ENCODE measurements around the gene KCNMB4. TPM values are rescaled to one million over a fixed set of nuclear protein-coding genes. Genes with fewer than 3 reads are reported as not detected.

Gene KCNMB4
- total RNA-seq, result under 1 TPM; 0.31 to 0.46 TPM
- 0.70 TPM for polyA plus RNA-seq

- Histone ChIP-seq H3K9me3 (ENCODE audit: low read length) (no peaks in the 10 kb centered on the region), H3K27ac (ENCODE audit: low read depth, low read length) (no peak within 1 kb of the TSS), H3K4me1 (ENCODE audit: insufficient read depth, low read length) (peaks cover 16% of the 10 kb centered on the region), H3K27me3 (ENCODE audit: insufficient read depth, low read length, poor library complexity, severe bottlenecking) (no peaks in the 10 kb centered on the region), H3K4me3 (ENCODE audit: low read length) (peak within 1 kb of the TSS; percentile 87), H3K36me3 (ENCODE audit: insufficient read depth, low read length) (no peaks in the 10 kb centered on the region)
- peak; percentile 55 to 77 (median 70) for DNase-seq
- Mint-ChIP-seq H3K4me3 (peak within 1 kb of the TSS; percentile 90 to 99 (median 95)), H3K36me3 (peaks cover 0 to 4% (median 0%) of the 10 kb centered on the region in 3 donors), H3K9me3 (no peaks in the 10 kb centered on the region), H3K27ac (peak within 1 kb of the TSS in 7 of 8 donors; percentile 43 to 90 (median 78)), H3K4me1 (peaks cover 16 to 23% (median 21%) of the 10 kb centered on the region in 3 donors), H3K27me3 (peaks cover 0 to 13% of the 10 kb centered on the region in 2 donors)
- CTCF ChIA-PET, result interaction anchor here (1.0 kb wide), 1 partner anchor 17 kb away, joined by 3 read pairs; no protein-coding TSS in a partner anchor
- POLR2A ChIA-PET, result interaction anchor here (0.9 to 1.3 kb wide), 2 partner anchors 16 to 122 kb away, joined by 3 read pairs; no protein-coding TSS in a partner anchor
Measured at GRCh38 chr12:70365648-70366518, at the start of gene KCNMB4. KCNMB4 (plus strand) TSS chr12:70366290; CDS start chr12:70366735, 445 bp downstream.

GRCh38 chr12:70317781-70318180 is 48.3 kb upstream of the KCNMB4 start:
- Histone ChIP-seq H3K4me1 (ENCODE audit: insufficient read depth, low read length) (peaks cover 8% of the 10 kb centered on the region), H3K4me3 (ENCODE audit: low read length) (no peak overlapping the region), H3K36me3 (ENCODE audit: insufficient read depth, low read length) (no peaks in the 10 kb centered on the region), H3K27me3 (ENCODE audit: insufficient read depth, low read length, poor library complexity, severe bottlenecking) (no peaks in the 10 kb centered on the region), H3K27ac (ENCODE audit: low read depth, low read length) (no peak overlapping the region), H3K9me3 (ENCODE audit: low read length) (no peaks in the 10 kb centered on the region)
- peaks cover 0 to 37% (median 17%) of the 10 kb centered on the region in 3 donors for H3K36me3 Mint-ChIP-seq
- H3K4me3 Mint-ChIP-seq, result peak overlapping the region in 2 of 7 donors; percentile 7 to 12
- DNase-seq, result no peak
- no peaks in the 10 kb centered on the region for H3K9me3 Mint-ChIP-seq
- ChIA-PET CTCF (no interaction called here), POLR2A (no interaction called here)
- H3K27me3 Mint-ChIP-seq, result no peaks in the 10 kb centered on the region
- H3K4me1 Mint-ChIP-seq, result peaks cover 49 to 79% (median 74%) of the 10 kb centered on the region in 3 donors
- H3K27ac Mint-ChIP-seq, result peak overlapping the region in 2 of 8 donors; percentile 0 to 29

- no peak overlapping the region for H3K27ac ChIP-seq (ENCODE audit: low read depth, low read length)
- no peaks in the 10 kb centered on the region for H3K9me3 ChIP-seq (ENCODE audit: low read length)
- Mint-ChIP-seq H3K9me3 (no peaks in the 10 kb centered on the region), H3K4me3 (no peak overlapping the region), H3K4me1 (peaks cover 41 to 71% (median 64%) of the 10 kb centered on the region in 3 donors), H3K27ac (no peak overlapping the region), H3K36me3 (peaks cover 3 to 37% (median 19%) of the 10 kb centered on the region in 3 donors), H3K27me3 (no peaks in the 10 kb centered on the region)
- no peak overlapping the region for H3K4me3 ChIP-seq (ENCODE audit: low read length)
- ChIA-PET CTCF (interaction anchor here (1.0 kb wide), 1 partner anchor 11 kb away, joined by 3 read pairs; no protein-coding TSS in a partner anchor), POLR2A (no interaction called here)
- H3K36me3 ChIP-seq (ENCODE audit: insufficient read depth, low read length), result no peaks in the 10 kb centered on the region
- H3K27me3 ChIP-seq (ENCODE audit: insufficient read depth, low read length, poor library complexity, severe bottlenecking), result no peaks in the 10 kb centered on the region
- H3K4me1 ChIP-seq (ENCODE audit: insufficient read depth, low read length), result peaks cover 8% of the 10 kb centered on the region
- DNase-seq, result no peak
Measured at GRCh38 chr12:70319605-70320004, 46.5 kb upstream of the KCNMB4 start.

GRCh38 chr12:70321191-70321590 is 44.9 kb upstream of the KCNMB4 start:
- no peak overlapping the region for H3K4me3 ChIP-seq (ENCODE audit: low read length)
- no peaks in the 10 kb centered on the region for H3K9me3 ChIP-seq (ENCODE audit: low read length)
- H3K4me1 Mint-ChIP-seq, result peaks cover 36 to 66% (median 55%) of the 10 kb centered on the region in 3 donors
- H3K36me3 ChIP-seq (ENCODE audit: insufficient read depth, low read length), result no peaks in the 10 kb centered on the region
- POLR2A ChIA-PET, result no interaction called here
- peak overlapping the region in 1 of 8 donors; percentile 7 for H3K27ac Mint-ChIP-seq
- H3K36me3 Mint-ChIP-seq, result peaks cover 6 to 43% (median 17%) of the 10 kb centered on the region in 3 donors
- H3K27me3 ChIP-seq (ENCODE audit: insufficient read depth, low read length, poor library complexity, severe bottlenecking), result no peaks in the 10 kb centered on the region
- H3K27me3 Mint-ChIP-seq, result no peaks in the 10 kb centered on the region
- H3K4me3 Mint-ChIP-seq, result no peak overlapping the region
- DNase-seq, result no peak
- CTCF ChIA-PET, result no interaction called here
- H3K27ac ChIP-seq (ENCODE audit: low read depth, low read length), result no peak overlapping the region
- no peaks in the 10 kb centered on the region for H3K9me3 Mint-ChIP-seq
- H3K4me1 ChIP-seq (ENCODE audit: insufficient read depth, low read length), result peaks cover 5% of the 10 kb centered on the region

- ChIA-PET CTCF (no interaction called here), POLR2A (no interaction called here)
- H3K4me3 ChIP-seq (ENCODE audit: low read length), result no peak overlapping the region
- H3K9me3 ChIP-seq (ENCODE audit: low read length), result no peaks in the 10 kb centered on the region
- Mint-ChIP-seq H3K4me3 (no peak overlapping the region), H3K36me3 (peaks cover 6 to 45% (median 21%) of the 10 kb centered on the region in 3 donors), H3K27ac (peak overlapping the region in 6 of 8 donors; percentile 3 to 47 (median 28)), H3K4me1 (peaks cover 36 to 70% (median 66%) of the 10 kb centered on the region in 3 donors), H3K9me3 (no peaks in the 10 kb centered on the region), H3K27me3 (no peaks in the 10 kb centered on the region)
- H3K27me3 ChIP-seq (ENCODE audit: insufficient read depth, low read length, poor library complexity, severe bottlenecking), result no peaks in the 10 kb centered on the region
- no peaks in the 10 kb centered on the region for H3K36me3 ChIP-seq (ENCODE audit: insufficient read depth, low read length)
- H3K4me1 ChIP-seq (ENCODE audit: insufficient read depth, low read length), result no peaks in the 10 kb centered on the region
- DNase-seq, result no peak
- H3K27ac ChIP-seq (ENCODE audit: low read depth, low read length), result no peak overlapping the region
Measured at GRCh38 chr12:70327541-70327940, 38.5 kb upstream of the KCNMB4 start.

- Histone ChIP-seq H3K27me3 (ENCODE audit: insufficient read depth, low read length, poor library complexity, severe bottlenecking) (no peaks in the 10 kb centered on the region), H3K27ac (ENCODE audit: low read depth, low read length) (no peak overlapping the region), H3K36me3 (ENCODE audit: insufficient read depth, low read length) (no peaks in the 10 kb centered on the region), H3K4me1 (ENCODE audit: insufficient read depth, low read length) (no peaks in the 10 kb centered on the region), H3K9me3 (ENCODE audit: low read length) (no peaks in the 10 kb centered on the region), H3K4me3 (ENCODE audit: low read length) (no peak overlapping the region)
- Mint-ChIP-seq H3K27ac (no peak overlapping the region), H3K4me1 (peaks cover 33 to 65% (median 58%) of the 10 kb centered on the region in 3 donors), H3K4me3 (no peak overlapping the region), H3K9me3 (no peaks in the 10 kb centered on the region), H3K36me3 (peaks cover 2 to 35% (median 13%) of the 10 kb centered on the region in 3 donors), H3K27me3 (no peaks in the 10 kb centered on the region)
- ChIA-PET POLR2A (no interaction called here), CTCF (no interaction called here)
- DNase-seq, result no peak
Measured at GRCh38 chr12:70329728-70330127, 36.4 kb upstream of the KCNMB4 start.

- Mint-ChIP-seq H3K9me3 (no peaks in the 10 kb centered on the region), H3K27ac (peak overlapping the region in 1 of 8 donors; percentile 34), H3K36me3 (peaks cover 0 to 35% (median 11%) of the 10 kb centered on the region in 3 donors), H3K4me3 (no peak overlapping the region), H3K27me3 (no peaks in the 10 kb centered on the region), H3K4me1 (peaks cover 28 to 61% (median 54%) of the 10 kb centered on the region in 3 donors)
- Histone ChIP-seq H3K4me1 (ENCODE audit: insufficient read depth, low read length) (no peaks in the 10 kb centered on the region), H3K27me3 (ENCODE audit: insufficient read depth, low read length, poor library complexity, severe bottlenecking) (no peaks in the 10 kb centered on the region), H3K4me3 (ENCODE audit: low read length) (no peak overlapping the region), H3K36me3 (ENCODE audit: insufficient read depth, low read length) (no peaks in the 10 kb centered on the region), H3K9me3 (ENCODE audit: low read length) (no peaks in the 10 kb centered on the region), H3K27ac (ENCODE audit: low read depth, low read length) (no peak overlapping the region)
- no peak for DNase-seq
- POLR2A ChIA-PET, result no interaction called here
- CTCF ChIA-PET, result no interaction called here
Measured at GRCh38 chr12:70330158-70330557, 35.9 kb upstream of the KCNMB4 start.

- no peak overlapping the region for H3K4me3 ChIP-seq (ENCODE audit: low read length)
- DNase-seq, result no peak
- Mint-ChIP-seq H3K27me3 (no peaks in the 10 kb centered on the region), H3K9me3 (no peaks in the 10 kb centered on the region), H3K4me3 (no peak overlapping the region), H3K27ac (peak overlapping the region in 1 of 8 donors; percentile 8), H3K36me3 (peaks cover 0 to 48% (median 12%) of the 10 kb centered on the region in 3 donors), H3K4me1 (peaks cover 23 to 49% (median 48%) of the 10 kb centered on the region in 3 donors)
- no peaks in the 10 kb centered on the region for H3K9me3 ChIP-seq (ENCODE audit: low read length)
- no peaks in the 10 kb centered on the region for H3K27me3 ChIP-seq (ENCODE audit: insufficient read depth, low read length, poor library complexity, severe bottlenecking)
- no peaks in the 10 kb centered on the region for H3K4me1 ChIP-seq (ENCODE audit: insufficient read depth, low read length)
- CTCF ChIA-PET, result no interaction called here
- POLR2A ChIA-PET, result no interaction called here
- H3K36me3 ChIP-seq (ENCODE audit: insufficient read depth, low read length), result peaks cover 14% of the 10 kb centered on the region
- no peak overlapping the region for H3K27ac ChIP-seq (ENCODE audit: low read depth, low read length)
Measured at GRCh38 chr12:70332236-70332635, 33.9 kb upstream of the KCNMB4 start.

Measured in CD8-positive, alpha-beta memory T cell (primary cell).